HFFc6 (cell line): ENCODE data around the gene SBF2. TPM values are rescaled to one million over a fixed set of nuclear protein-coding genes. Genes with fewer than 3 reads are reported as not detected.

Source experiments
- DNase-seq: peaks from one replicate; pipeline ENCODE4 v3.0.0-alpha.2; 2018
- H3K27ac Mint-ChIP-seq: 2 replicates; pipeline ENCODE4 v1.8.0; 2020; ENCODE audit warnings: mild to moderate bottlenecking, mixed read lengths
- H3K27me3 Mint-ChIP-seq: 2 replicates; pipeline ENCODE4 v1.8.0; 2021; ENCODE audit warnings: mild to moderate bottlenecking, moderate library complexity, mixed read lengths; ENCODE audit not compliant: insufficient read depth
- H3K36me3 Mint-ChIP-seq: 2 replicates; pipeline ENCODE4 v1.8.0; 2021; ENCODE audit warnings: low read depth, mixed read lengths
- H3K4me1 Mint-ChIP-seq: 2 replicates; pipeline ENCODE4 v1.8.0; 2020; ENCODE audit warnings: low read depth, mixed read lengths
- H3K4me3 Mint-ChIP-seq: 2 replicates; pipeline ENCODE4 v1.8.0; 2020; ENCODE audit warnings: mild to moderate bottlenecking, moderate library complexity, mixed read lengths
- H3K9me3 Mint-ChIP-seq: 2 replicates; pipeline ENCODE4 v1.8.0; 2020; ENCODE audit warnings: mild to moderate bottlenecking, mixed read lengths
- total RNA-seq, 6 experiments: library from RNA; stranded (reverse); fragmentation: NEBNext Ultra II Directional; extraction: Animal tissue kit (Norgen Biotek cat#: 25700); gene quantifications; 2 replicates in 1 of 6; 3 replicates in 5 of 6; pipeline ENCODE4 v1.2.3, GENCODE V29; 2021
- TF ChIP-seq, protein P1 (sequence below): fragments of 200-600 bp; sonication (generic); IDR thresholded peaks from 2 replicates; pipeline ENCODE4 v1.5.0; 2021; ENCODE audit warnings: antibody characterized with exemption, mild to moderate bottlenecking

SBF2 gene
- total RNA-seq, 6 experiments from 2014 or later = 25.2 to 36.0 (median 30.7) TPM

DNA sequence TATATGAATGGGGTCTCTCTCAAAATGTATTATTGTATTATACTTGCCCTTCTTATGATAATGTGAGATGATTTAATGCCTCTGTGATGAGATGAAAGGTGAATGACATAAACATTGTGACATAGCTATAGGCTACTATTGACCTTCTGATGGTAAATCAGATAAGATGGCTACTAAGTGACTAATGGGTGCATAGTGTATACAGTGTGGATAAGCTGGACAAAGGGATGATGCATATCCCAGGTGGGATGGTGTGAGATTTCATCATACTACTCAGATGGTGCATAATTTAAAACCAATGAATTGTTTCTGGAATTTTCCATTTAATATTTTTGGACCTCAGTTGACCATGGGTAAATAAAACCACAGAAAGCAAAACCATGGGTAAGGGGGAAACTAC is 243.5 kb downstream of the SBF2 start:
- Mint-ChIP-seq H3K9me3 (peaks cover 3% of the 10 kb centered on the region), H3K4me1 (peaks cover 19% of the 10 kb centered on the region), H3K4me3 (no peak overlapping the region), H3K27ac (no peak overlapping the region), H3K27me3 (no peaks in the 10 kb centered on the region; the same call in 1 of the 2 replicates), H3K36me3 (no peaks in the 10 kb centered on the region)
- DNase-seq = peak; percentile 10
- TF ChIP-seq, protein P1, sequence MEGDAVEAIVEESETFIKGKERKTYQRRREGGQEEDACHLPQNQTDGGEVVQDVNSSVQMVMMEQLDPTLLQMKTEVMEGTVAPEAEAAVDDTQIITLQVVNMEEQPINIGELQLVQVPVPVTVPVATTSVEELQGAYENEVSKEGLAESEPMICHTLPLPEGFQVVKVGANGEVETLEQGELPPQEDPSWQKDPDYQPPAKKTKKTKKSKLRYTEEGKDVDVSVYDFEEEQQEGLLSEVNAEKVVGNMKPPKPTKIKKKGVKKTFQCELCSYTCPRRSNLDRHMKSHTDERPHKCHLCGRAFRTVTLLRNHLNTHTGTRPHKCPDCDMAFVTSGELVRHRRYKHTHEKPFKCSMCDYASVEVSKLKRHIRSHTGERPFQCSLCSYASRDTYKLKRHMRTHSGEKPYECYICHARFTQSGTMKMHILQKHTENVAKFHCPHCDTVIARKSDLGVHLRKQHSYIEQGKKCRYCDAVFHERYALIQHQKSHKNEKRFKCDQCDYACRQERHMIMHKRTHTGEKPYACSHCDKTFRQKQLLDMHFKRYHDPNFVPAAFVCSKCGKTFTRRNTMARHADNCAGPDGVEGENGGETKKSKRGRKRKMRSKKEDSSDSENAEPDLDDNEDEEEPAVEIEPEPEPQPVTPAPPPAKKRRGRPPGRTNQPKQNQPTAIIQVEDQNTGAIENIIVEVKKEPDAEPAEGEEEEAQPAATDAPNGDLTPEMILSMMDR = no peak

DNA sequence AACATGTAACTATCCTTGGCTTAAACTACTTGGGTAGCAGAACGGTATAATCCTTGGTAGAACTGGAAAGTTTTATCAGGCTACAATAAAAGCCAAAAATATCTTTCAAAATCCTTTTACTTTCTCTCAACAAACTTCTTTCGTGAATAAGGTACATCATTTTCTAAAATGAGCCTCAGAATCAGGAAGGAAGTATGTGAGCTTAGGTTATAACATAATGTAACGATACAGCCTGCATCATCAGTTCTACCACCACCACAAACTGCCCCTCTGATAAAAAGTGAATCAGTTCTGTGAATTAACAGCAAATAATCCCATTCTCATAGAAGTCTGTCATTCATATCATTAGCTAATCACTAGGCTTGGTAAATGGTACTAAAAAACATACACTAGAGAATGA is 244.3 kb downstream of the SBF2 start:
- Mint-ChIP-seq H3K4me3 (no peak overlapping the region), H3K4me1 (peaks cover 19% of the 10 kb centered on the region), H3K36me3 (peaks cover 3% of the 10 kb centered on the region), H3K27ac (no peak overlapping the region), H3K9me3 (peaks cover 11% of the 10 kb centered on the region), H3K27me3 (no peaks in the 10 kb centered on the region; the same call in 1 of the 2 replicates)
- TF ChIP-seq, protein P1 = no peak
- DNase-seq = no peak

DNA sequence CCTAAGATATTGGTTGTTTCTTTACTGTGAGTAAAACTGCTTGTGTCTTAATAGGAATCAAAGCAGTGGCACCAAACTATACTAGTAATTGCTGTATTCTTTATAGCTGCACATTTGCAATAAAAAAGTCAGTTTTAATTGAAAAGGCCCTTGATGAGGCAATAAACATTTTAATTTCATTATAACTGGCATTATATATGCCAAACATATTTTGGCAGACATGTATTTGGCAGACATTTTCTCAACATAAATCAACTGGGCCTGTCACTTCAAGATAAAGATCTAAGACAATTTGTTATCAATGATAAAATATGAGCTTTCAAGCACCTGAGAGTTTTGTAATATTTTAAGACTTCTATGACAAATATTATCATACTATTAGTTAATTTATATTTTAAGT is 245.7 kb downstream of the SBF2 start:
- H3K4me3 Mint-ChIP-seq = no peak overlapping the region
- H3K27ac Mint-ChIP-seq = no peak overlapping the region
- H3K27me3 Mint-ChIP-seq = no peaks in the 10 kb centered on the region; the same call in 1 of the 2 replicates
- H3K4me1 Mint-ChIP-seq = peaks cover 19% of the 10 kb centered on the region
- peaks cover 16% of the 10 kb centered on the region for H3K36me3 Mint-ChIP-seq
- TF ChIP-seq, protein P1 = no peak
- H3K9me3 Mint-ChIP-seq = peaks cover 22% of the 10 kb centered on the region
- no peak for DNase-seq

DNA sequence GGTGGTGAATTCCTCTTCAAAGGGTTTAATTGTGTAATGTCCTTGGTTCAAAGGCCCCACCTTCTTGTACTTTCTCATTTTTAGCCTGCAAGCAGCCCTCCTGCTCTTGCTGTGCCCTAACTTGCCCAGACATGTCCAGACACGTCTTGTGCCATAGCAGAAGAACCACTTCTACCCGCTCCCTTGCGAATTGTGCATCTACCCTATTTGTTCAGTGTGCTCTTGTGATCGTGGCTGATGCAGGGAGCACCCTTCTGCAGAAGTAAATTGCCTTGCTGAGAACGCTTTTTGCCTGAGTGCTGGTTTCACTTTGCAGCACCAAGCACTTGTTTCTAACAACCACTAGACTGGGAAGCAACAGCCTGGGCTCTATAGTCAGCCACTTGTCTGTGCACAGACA is 249.4 kb downstream of the SBF2 start:
- H3K9me3 Mint-ChIP-seq = peaks cover 22% of the 10 kb centered on the region
- no peak overlapping the region for H3K27ac Mint-ChIP-seq
- H3K36me3 Mint-ChIP-seq = peaks cover 35% of the 10 kb centered on the region
- H3K4me1 Mint-ChIP-seq = peaks cover 6% of the 10 kb centered on the region
- no peak overlapping the region for H3K4me3 Mint-ChIP-seq
- TF ChIP-seq, protein P1 = no peak
- DNase-seq = no peak
- no peaks in the 10 kb centered on the region; the same call in 1 of the 2 replicates for H3K27me3 Mint-ChIP-seq

DNA sequence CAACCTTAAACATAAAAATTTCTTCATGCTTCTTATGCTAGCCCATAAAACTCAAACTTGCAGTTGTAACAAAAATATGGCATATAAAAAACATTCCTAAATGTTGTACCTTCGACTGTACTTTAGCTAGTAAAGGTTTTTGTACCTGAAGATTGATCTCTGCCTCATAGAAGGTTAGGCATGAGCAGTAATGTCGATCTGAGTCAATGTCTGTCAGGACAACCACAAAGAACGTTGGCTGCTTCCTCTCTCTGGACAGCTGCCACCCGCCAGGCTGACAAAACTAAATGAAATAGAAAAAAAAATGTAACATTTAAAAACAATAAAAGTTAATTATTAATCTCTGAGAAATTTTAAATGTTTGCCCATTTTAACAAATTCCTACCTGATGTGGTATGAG is 251.3 kb downstream of the SBF2 start:
- H3K36me3 Mint-ChIP-seq = peaks cover 35% of the 10 kb centered on the region
- peaks cover 22% of the 10 kb centered on the region for H3K4me1 Mint-ChIP-seq
- H3K9me3 Mint-ChIP-seq = peaks cover 22% of the 10 kb centered on the region
- no peak overlapping the region for H3K27ac Mint-ChIP-seq
- TF ChIP-seq, protein P1 = no peak
- H3K4me3 Mint-ChIP-seq = no peak overlapping the region
- H3K27me3 Mint-ChIP-seq = no peaks in the 10 kb centered on the region; the same call in 1 of the 2 replicates
- DNase-seq = no peak
